ENCODE measurements around the gene VPS37C. TPM values are rescaled to one million over a fixed set of nuclear protein-coding genes. Genes with fewer than 3 reads are reported as not detected.

Gene VPS37C
- total RNA-seq, 1 experiment from 2014 or later, result 23.4 TPM

- TF ChIP-seq USF1 (CRISPR knock-in tag; IDR thresholded peaks at IDR 0.05) (no peak), ZMAT4 (CRISPR knock-in tag; IDR thresholded peaks at IDR 0.05) (no peak), MLX (CRISPR knock-in tag; IDR thresholded peaks at IDR 0.05) (no peak), IRF1 (CRISPR knock-in tag; IDR thresholded peaks at IDR 0.05) (no peak), ZNF425 (CRISPR knock-in tag; conservative IDR thresholded peaks at IDR 0.05) (no peak), RELA (CRISPR knock-in tag; IDR thresholded peaks at IDR 0.05; ENCODE audit: borderline replicate concordance) (no peak), NFYB (CRISPR knock-in tag; conservative IDR thresholded peaks at IDR 0.05; ENCODE audit: low read depth) (no peak), FOXK1 (CRISPR knock-in tag; IDR thresholded peaks at IDR 0.05) (no peak)
Observed at GRCh38 chr11:61122761-61123160, 38.5 kb downstream of the VPS37C start (continued).

GRCh38 chr11:61121917-61122316 is 39.3 kb downstream of the VPS37C start:
- POLR2A ChIA-PET, result no interaction called here
- H3K4me3 Mint-ChIP-seq, result no peak overlapping the region
- no peaks in the 10 kb centered on the region for H3K36me3 Mint-ChIP-seq
- no peaks in the 10 kb centered on the region for H3K4me1 Mint-ChIP-seq
- H3K9me3 Mint-ChIP-seq, result no peaks in the 10 kb centered on the region
- CTCF ChIA-PET, result no interaction called here
- no peaks in the 10 kb centered on the region for H3K27me3 Mint-ChIP-seq (ENCODE audit: low read depth)
- no peak overlapping the region for H3K27ac Mint-ChIP-seq
- no peak for DNase-seq (ENCODE audit: low spot score)
- TF ChIP-seq CBFB (CRISPR knock-in tag; IDR thresholded peaks at IDR 0.05; ENCODE audit: low read depth), result no peak
- TF ChIP-seq E2F1 (CRISPR knock-in tag; IDR thresholded peaks at IDR 0.05), result no peak
- no peak for TF ChIP-seq ETV6 (CRISPR knock-in tag; IDR thresholded peaks at IDR 0.05)
- no peak for TF ChIP-seq SP1 (CRISPR knock-in tag; conservative IDR thresholded peaks at IDR 0.05)
- TF ChIP-seq CREM (CRISPR knock-in tag; IDR thresholded peaks at IDR 0.05), result no peak
- no peak for TF ChIP-seq USF1 (CRISPR knock-in tag; IDR thresholded peaks at IDR 0.05)
- TF ChIP-seq ZNF671 (CRISPR knock-in tag; IDR thresholded peaks at IDR 0.05), result no peak
- no peak for TF ChIP-seq ATF3 (CRISPR knock-in tag; conservative IDR thresholded peaks at IDR 0.05)
- no peak for TF ChIP-seq ATF2 (CRISPR knock-in tag; IDR thresholded peaks at IDR 0.05; ENCODE audit: borderline replicate concordance, low read depth)
- TF ChIP-seq JUN (CRISPR knock-in tag; IDR thresholded peaks at IDR 0.05), result no peak
- TF ChIP-seq ZNF263 (CRISPR knock-in tag; IDR thresholded peaks at IDR 0.05; ENCODE audit: low read depth), result no peak
- no peak for TF ChIP-seq NFYB (CRISPR knock-in tag; conservative IDR thresholded peaks at IDR 0.05; ENCODE audit: low read depth)
- no peak for TF ChIP-seq ZNF396 (CRISPR knock-in tag; IDR thresholded peaks at IDR 0.05; ENCODE audit: borderline replicate concordance)
- TF ChIP-seq SMAD3 (CRISPR knock-in tag; IDR thresholded peaks at IDR 0.05; ENCODE audit: borderline replicate concordance), result no peak
- TF ChIP-seq ZNF121 (CRISPR knock-in tag; IDR thresholded peaks at IDR 0.05), result no peak
- no peak for TF ChIP-seq E2F5 (CRISPR knock-in tag; IDR thresholded peaks at IDR 0.05)
- TF ChIP-seq FOXK1 (CRISPR knock-in tag; IDR thresholded peaks at IDR 0.05), result no peak
- no peak for TF ChIP-seq ZNF423 (CRISPR knock-in tag; IDR thresholded peaks at IDR 0.05)
- TF ChIP-seq SOX15 (CRISPR knock-in tag; IDR thresholded peaks at IDR 0.05), result no peak
- TF ChIP-seq IRF2 (CRISPR knock-in tag; IDR thresholded peaks at IDR 0.05; ENCODE audit: borderline replicate concordance, low read depth), result no peak
- ATAC-seq, result no peak
